Kidney (tissue), 14 donors: ENCODE data around the gene RNASE3. TPM values are rescaled to one million over a fixed set of nuclear protein-coding genes. Genes with fewer than 3 reads are reported as not detected.
A peak's percentile ranks its signal among the peaks of the same experiment; 100 is the strongest.

Experiments used
- DNase-seq, 5 donors: peaks; one replicate each; pipeline ENCODE4 v3.0.0-alpha.2; 2013 to 2020
- FAIRE-seq: peaks from 2 replicates; lab custom pipeline; 2012; peaks lifted over from hg19 to GRCh38; lab: Jason Lieb, UNC
- H3K27ac ChIP-seq, 2 donors: one replicate each; pipeline ENCODE4 v1.7.0; 2013; ENCODE audit warnings: low read depth in 2 of 2, low read length in 2 of 2, inconsistent platforms in 1 of 2
- H3K27me3 ChIP-seq: one replicate; pipeline ENCODE4 v1.7.1; 2013; ENCODE audit warnings: low read length, inconsistent platforms; ENCODE audit not compliant: control insufficient read depth, insufficient read depth
- H3K36me3 ChIP-seq, 3 donors: one replicate each; pipeline versions ENCODE4 v1.7.0 to v1.7.1; 2013; ENCODE audit warnings: low read length in 3 of 3, control low read depth in 1 of 3, inconsistent platforms in 1 of 3; ENCODE audit not compliant: insufficient read depth in 3 of 3, control insufficient read depth in 2 of 3
- H3K4me1 ChIP-seq, 3 donors: one replicate each; pipeline versions ENCODE4 v1.7.0 to v1.7.1; 2013; ENCODE audit warnings: low read length in 3 of 3, inconsistent platforms in 1 of 3, low read depth in 1 of 3; ENCODE audit not compliant: control insufficient read depth in 2 of 3, insufficient read depth in 2 of 3
- H3K4me3 ChIP-seq, 3 donors: one replicate each; pipeline versions ENCODE4 v1.7.0 to v1.8.1; 2013; ENCODE audit warnings: low read length in 3 of 3, control low read depth in 1 of 3, inconsistent platforms in 1 of 3
- H3K9ac ChIP-seq, 3 donors: one replicate each; pipeline versions ENCODE4 v1.7.0 to v1.7.1; 2013; ENCODE audit warnings: low read length in 3 of 3, control low read depth in 1 of 3, inconsistent platforms in 1 of 3
- H3K9me3 ChIP-seq, 3 donors: one replicate each; pipeline versions ENCODE4 v1.7.0 to v1.7.1; 2013; ENCODE audit warnings: low read length in 3 of 3, control low read depth in 1 of 3, inconsistent platforms in 1 of 3; ENCODE audit not compliant: control insufficient read depth in 2 of 3, insufficient read depth in 1 of 3
- CTCF ChIP-seq: IDR thresholded peaks from 3 replicates; pipeline ENCODE4 v1.5.1; 2012; ENCODE audit warnings: mild to moderate bottlenecking, moderate library complexity, borderline replicate concordance; ENCODE audit not compliant: insufficient read depth; ENCODE audit errors: extremely low read depth
- intact Hi-C: fragments of 100-400 bp; cut with DNase I; formaldehyde crosslinking; loops from one replicate; pipeline ENCODE4 v1.11.1; 2022
- polyA plus RNA-seq: library from polyadenylated mRNA; stranded (reverse); fragments of 350-450 nt; fragmentation: Illumina TruSeq; extraction: RNeasy Lipid Tissue Mini Kit (QIAGEN cat#74804); gene quantifications from one replicate; pipeline ENCODE4 v1.2.3, GENCODE V29; 2014; ENCODE audit warnings: low read depth, low replicate concordance; ENCODE audit not compliant: insufficient read depth
- total RNA-seq: library from RNA; stranded (reverse); fragmentation: NEBNext Ultra II Directional; extraction: Animal tissue kit (Norgen Biotek cat#: 25700); gene quantifications from one replicate; pipeline ENCODE4 v1.2.1, GENCODE V29; 2021
- donor health status: control.
- donor health status: control.
- donor health status: control.
- donor health status: control.
- donor health status: control.
- donor health status: DM: yes; HTN: yes; CAD: no.
- donor health status: Normal renal cell carcinoma (clear cell type).

The RNASE3 gene
- total and polyA plus RNA-seq, 2 donors from 2014 or later = 0.38 TPM; not detected in 1

- Histone ChIP-seq H3K4me3 (no peak overlapping the region), H3K27me3 (no peaks in the 10 kb centered on the region), H3K36me3 (no peaks in the 10 kb centered on the region), H3K27ac (no peak overlapping the region), H3K9ac (no peak overlapping the region), H3K9me3 (no peaks in the 10 kb centered on the region), H3K4me1 (peaks cover 0 to 3% (median 0%) of the 10 kb centered on the region in 3 donors)
- no peak for FAIRE-seq
- TF ChIP-seq CTCF = no peak
- intact Hi-C loops = loop anchor here (10.0 kb wide), 1 partner anchor 158 kb away; no protein-coding TSS in a partner anchor
- DNase-seq = no peak
Observed at GRCh38 chr14:20853042-20853441, 38.1 kb upstream of the RNASE3 start.

GRCh38 chr14:20855652-20856291 is 35.4 kb upstream of the RNASE3 start:
- Histone ChIP-seq H3K27ac (no peak overlapping the region), H3K4me3 (no peak overlapping the region), H3K27me3 (no peaks in the 10 kb centered on the region), H3K9me3 (no peaks in the 10 kb centered on the region), H3K4me1 (peaks cover 0 to 3% (median 0%) of the 10 kb centered on the region in 3 donors), H3K9ac (no peak overlapping the region), H3K36me3 (no peaks in the 10 kb centered on the region)
- FAIRE-seq (peak; percentile 56), DNase-seq (peak in 4 of 5 donors; percentile 81 to 93 (median 88))
- intact Hi-C loops = loop anchor here (10.0 kb wide), 1 partner anchor 161 kb away; no protein-coding TSS in a partner anchor
- peak; percentile 90 for TF ChIP-seq CTCF

GRCh38 chr14:20857207-20857606 is 34.0 kb upstream of the RNASE3 start:
- Histone ChIP-seq H3K9me3 (no peaks in the 10 kb centered on the region), H3K36me3 (no peaks in the 10 kb centered on the region), H3K9ac (no peak overlapping the region), H3K4me1 (peaks cover 0 to 3% (median 0%) of the 10 kb centered on the region in 3 donors), H3K4me3 (no peak overlapping the region), H3K27me3 (no peaks in the 10 kb centered on the region), H3K27ac (no peak overlapping the region)
- no peak for TF ChIP-seq CTCF
- intact Hi-C loops = loop anchor here (10.0 kb wide), 1 partner anchor 162 kb away; no protein-coding TSS in a partner anchor
- FAIRE-seq (no peak), DNase-seq (no peak)
